ENCODE results near the gene FAM124B. TPM values are rescaled to one million over a fixed set of nuclear protein-coding genes. Genes with fewer than 3 reads are reported as not detected.

Gene FAM124B
- total and polyA plus RNA-seq, 2 donors (not counting 1 experiment from before 2014, with no cell fraction given): not detected

DNA sequence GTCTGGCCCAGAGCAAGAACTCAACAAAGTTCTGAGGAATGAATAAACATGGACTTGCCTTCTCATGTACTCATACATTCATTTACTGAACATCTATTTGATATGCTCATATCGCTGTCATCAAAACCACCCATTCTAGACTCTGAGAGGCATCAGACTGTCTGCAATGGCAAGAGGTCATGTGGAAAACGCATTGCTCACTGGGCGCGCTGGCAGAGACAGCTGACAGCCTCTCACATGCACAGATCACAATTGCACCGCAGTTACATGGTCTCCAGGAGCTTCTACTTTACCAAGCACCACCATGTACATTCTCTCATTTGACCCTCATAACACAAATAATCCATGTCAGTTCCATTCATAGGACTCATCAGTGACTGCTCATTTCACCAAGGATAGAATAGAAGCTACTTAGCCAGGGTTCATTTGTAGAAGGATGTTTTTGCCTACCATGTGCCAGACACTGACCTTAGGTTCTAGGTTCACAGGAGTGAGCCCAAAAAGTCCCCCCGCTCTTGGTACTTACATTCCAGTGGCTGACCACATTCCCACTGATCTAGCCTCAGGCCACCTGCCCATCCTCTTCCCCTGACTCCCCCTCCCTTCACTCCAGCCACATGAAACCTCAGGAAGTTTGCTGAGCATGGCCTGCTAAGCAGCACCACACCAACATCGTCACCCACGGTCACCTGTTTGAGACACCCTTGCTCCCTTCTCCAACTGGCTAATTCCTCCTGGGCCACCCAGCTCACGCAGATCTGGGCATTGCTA is 6.1 kb downstream of the FAM124B start:
- H3K4me2 ChIP-seq (ENCODE audit: extremely low read depth, insufficient read depth, low read length): no peak overlapping the region

DNA sequence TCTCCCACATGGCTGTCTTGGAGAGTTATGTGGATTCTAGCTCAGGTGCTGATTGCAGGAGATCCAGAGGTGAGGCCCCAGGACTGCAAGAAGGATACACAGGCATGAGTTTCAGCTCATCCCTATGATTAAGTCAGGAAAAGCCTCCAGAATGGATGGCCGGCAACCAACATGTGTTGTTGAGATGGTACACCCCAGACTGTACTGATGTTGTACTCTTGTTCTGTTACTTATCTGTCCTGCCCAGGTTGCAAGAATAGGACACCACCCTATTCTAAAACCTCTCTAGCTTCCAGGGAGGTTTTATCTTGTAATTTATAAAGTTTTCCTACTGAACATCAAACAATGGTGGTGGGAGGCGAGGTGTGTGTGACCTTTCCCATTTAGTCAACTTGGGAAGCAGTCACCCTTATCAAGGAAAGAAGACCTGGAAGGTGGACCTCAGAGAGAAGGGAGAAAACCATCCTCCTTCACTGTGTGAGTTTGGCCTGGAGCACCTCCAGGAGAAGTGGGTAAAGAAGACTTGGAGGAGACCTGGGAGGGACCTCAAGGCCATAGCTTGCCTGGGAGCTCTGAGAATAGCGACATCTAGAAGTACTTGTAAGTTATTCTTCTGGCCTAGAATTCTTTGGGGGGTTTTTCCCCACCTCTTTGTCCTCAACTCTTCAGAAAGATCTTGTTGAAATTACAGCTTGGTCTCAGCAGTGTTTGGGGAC is 8.6 kb downstream of the FAM124B start:
- TF ChIP-seq, protein P1, sequence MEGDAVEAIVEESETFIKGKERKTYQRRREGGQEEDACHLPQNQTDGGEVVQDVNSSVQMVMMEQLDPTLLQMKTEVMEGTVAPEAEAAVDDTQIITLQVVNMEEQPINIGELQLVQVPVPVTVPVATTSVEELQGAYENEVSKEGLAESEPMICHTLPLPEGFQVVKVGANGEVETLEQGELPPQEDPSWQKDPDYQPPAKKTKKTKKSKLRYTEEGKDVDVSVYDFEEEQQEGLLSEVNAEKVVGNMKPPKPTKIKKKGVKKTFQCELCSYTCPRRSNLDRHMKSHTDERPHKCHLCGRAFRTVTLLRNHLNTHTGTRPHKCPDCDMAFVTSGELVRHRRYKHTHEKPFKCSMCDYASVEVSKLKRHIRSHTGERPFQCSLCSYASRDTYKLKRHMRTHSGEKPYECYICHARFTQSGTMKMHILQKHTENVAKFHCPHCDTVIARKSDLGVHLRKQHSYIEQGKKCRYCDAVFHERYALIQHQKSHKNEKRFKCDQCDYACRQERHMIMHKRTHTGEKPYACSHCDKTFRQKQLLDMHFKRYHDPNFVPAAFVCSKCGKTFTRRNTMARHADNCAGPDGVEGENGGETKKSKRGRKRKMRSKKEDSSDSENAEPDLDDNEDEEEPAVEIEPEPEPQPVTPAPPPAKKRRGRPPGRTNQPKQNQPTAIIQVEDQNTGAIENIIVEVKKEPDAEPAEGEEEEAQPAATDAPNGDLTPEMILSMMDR (conservative IDR thresholded peaks at IDR 0.05 in 1 of 2, IDR thresholded peaks at IDR 0.05 in 1 of 2; ENCODE audit: low read depth in 1 of 2, low read length in 2 of 2): no peak
- TF ChIP-seq EZH2 (IDR thresholded peaks at IDR 0.05; ENCODE audit: low read length, missing control alignments): no peak
- H3K27me3 ChIP-seq (ENCODE audit: control insufficient read depth, insufficient read depth, low read length): no peaks in the 10 kb centered on the region
- no peak overlapping the region for H3K9ac ChIP-seq (ENCODE audit: insufficient read depth, low read length)
- no peaks in the 10 kb centered on the region for H3K4me1 ChIP-seq (ENCODE audit: control insufficient read depth, extremely low read depth, insufficient read depth, low read length)
- no peak overlapping the region for H2AFZ ChIP-seq (ENCODE audit: low read length)
- no peak overlapping the region for H3K27ac ChIP-seq (ENCODE audit: insufficient read depth, low read length)
- H3K79me2 ChIP-seq (ENCODE audit: control insufficient read depth, insufficient read depth, low read length): no peaks in the 10 kb centered on the region
- no peak overlapping the region for H3K4me2 ChIP-seq (ENCODE audit: extremely low read depth, insufficient read depth, low read length)
- no peaks in the 10 kb centered on the region for H3K36me3 ChIP-seq (ENCODE audit: control insufficient read depth, insufficient read depth, low read length)
- H4K20me1 ChIP-seq (ENCODE audit: control insufficient read depth, extremely low read depth, insufficient read depth, low read length): no peaks in the 10 kb centered on the region
- no peaks in the 10 kb centered on the region for H3K9me3 ChIP-seq (ENCODE audit: control insufficient read depth, insufficient read depth, low read depth, low read length)
- H3K4me3 ChIP-seq (replicated peaks in 1 of 4; ENCODE audit: control extremely low read depth in 1 of 4, insufficient read depth in 1 of 4, low read depth in 3 of 4, low read length in 4 of 4): no peak overlapping the region
- no peak for DNase-seq (ENCODE audit: low read depth in 2 of 2)

More for the DNA sequence above, 6.1 kb downstream of the FAM124B start:
- Histone ChIP-seq H3K27ac (ENCODE audit: insufficient read depth, low read length) (no peak overlapping the region), H3K4me1 (ENCODE audit: control insufficient read depth, extremely low read depth, insufficient read depth, low read length) (no peaks in the 10 kb centered on the region), H3K9ac (ENCODE audit: insufficient read depth, low read length) (no peak overlapping the region), H2AFZ (ENCODE audit: low read length) (no peak overlapping the region), H4K20me1 (ENCODE audit: control insufficient read depth, extremely low read depth, insufficient read depth, low read length) (no peaks in the 10 kb centered on the region), H3K9me3 (ENCODE audit: control insufficient read depth, insufficient read depth, low read depth, low read length) (no peaks in the 10 kb centered on the region), H3K36me3 (ENCODE audit: control insufficient read depth, insufficient read depth, low read length) (no peaks in the 10 kb centered on the region), H3K27me3 (ENCODE audit: control insufficient read depth, insufficient read depth, low read length) (no peaks in the 10 kb centered on the region), H3K4me3 (replicated peaks in 1 of 4; ENCODE audit: control extremely low read depth in 1 of 4, insufficient read depth in 1 of 4, low read depth in 3 of 4, low read length in 4 of 4) (no peak overlapping the region), H3K79me2 (ENCODE audit: control insufficient read depth, insufficient read depth, low read length) (no peaks in the 10 kb centered on the region)
- no peak for DNase-seq (ENCODE audit: low read depth in 2 of 2)
- TF ChIP-seq EZH2 (IDR thresholded peaks at IDR 0.05; ENCODE audit: low read length, missing control alignments): no peak
- TF ChIP-seq, protein P1 (conservative IDR thresholded peaks at IDR 0.05 in 1 of 2, IDR thresholded peaks at IDR 0.05 in 1 of 2; ENCODE audit: low read depth in 1 of 2, low read length in 2 of 2): no peak

DNA sequence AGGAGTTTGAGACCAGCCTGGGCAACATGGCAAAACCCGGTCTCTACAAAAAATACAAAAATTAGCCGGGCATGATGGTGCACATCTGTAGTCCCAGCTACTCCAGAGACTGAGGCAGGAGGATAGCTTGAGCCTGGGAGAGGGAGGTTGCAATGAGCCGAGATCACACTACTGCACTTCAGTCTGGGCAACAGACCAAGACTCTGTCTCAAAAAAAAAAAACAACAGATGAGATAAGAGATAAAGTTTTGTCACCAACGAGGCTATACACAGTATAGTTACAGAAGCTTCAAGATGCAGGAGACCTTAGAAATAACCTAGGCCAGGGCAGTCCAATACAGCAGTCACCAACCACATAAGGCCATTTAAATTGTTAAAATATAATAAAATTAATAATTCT is 9.4 kb downstream of the FAM124B start:
- Histone ChIP-seq H3K27me3 (ENCODE audit: control insufficient read depth, insufficient read depth, low read length) (no peaks in the 10 kb centered on the region), H3K27ac (ENCODE audit: insufficient read depth, low read length) (no peak overlapping the region), H4K20me1 (ENCODE audit: control insufficient read depth, extremely low read depth, insufficient read depth, low read length) (no peaks in the 10 kb centered on the region), H3K4me1 (ENCODE audit: control insufficient read depth, extremely low read depth, insufficient read depth, low read length) (no peaks in the 10 kb centered on the region), H3K9me3 (ENCODE audit: control insufficient read depth, insufficient read depth, low read depth, low read length) (no peaks in the 10 kb centered on the region), H3K4me2 (ENCODE audit: extremely low read depth, insufficient read depth, low read length) (no peak overlapping the region), H2AFZ (ENCODE audit: low read length) (no peak overlapping the region), H3K36me3 (ENCODE audit: control insufficient read depth, insufficient read depth, low read length) (no peaks in the 10 kb centered on the region), H3K79me2 (ENCODE audit: control insufficient read depth, insufficient read depth, low read length) (no peaks in the 10 kb centered on the region), H3K9ac (ENCODE audit: insufficient read depth, low read length) (no peak overlapping the region), H3K4me3 (replicated peaks in 1 of 4; ENCODE audit: control extremely low read depth in 1 of 4, insufficient read depth in 1 of 4, low read depth in 3 of 4, low read length in 4 of 4) (no peak overlapping the region)
- DNase-seq (ENCODE audit: low read depth in 2 of 2): no peak
- no peak for TF ChIP-seq EZH2 (IDR thresholded peaks at IDR 0.05; ENCODE audit: low read length, missing control alignments)
- TF ChIP-seq, protein P1 (conservative IDR thresholded peaks at IDR 0.05 in 1 of 2, IDR thresholded peaks at IDR 0.05 in 1 of 2; ENCODE audit: low read depth in 1 of 2, low read length in 2 of 2): no peak

Measured in fibroblast of lung (primary cell).